Kidney epithelial cell (primary cell): Measurements from ENCODE around the gene LRRN3. TPM values are rescaled to one million over a fixed set of nuclear protein-coding genes. Genes with fewer than 3 reads are reported as not detected.

Experiments
- DNase-seq: peaks from one replicate; pipeline ENCODE4 v3.0.0-alpha.2; 2010; ENCODE audit warnings: low read depth
- H3K27me3 ChIP-seq: 2 replicates; pipeline ENCODE4 v1.6.0; 2011; ENCODE audit warnings: low read length; ENCODE audit not compliant: control insufficient read depth, insufficient read depth
- H3K36me3 ChIP-seq: 2 replicates; pipeline ENCODE4 v1.5.1; 2011; ENCODE audit warnings: low read length; ENCODE audit not compliant: control insufficient read depth, insufficient read depth
- H3K4me3 ChIP-seq: 2 replicates; pipeline ENCODE4 v1.5.1; 2011; ENCODE audit warnings: low read depth, mild to moderate bottlenecking, control low read depth, low read length
- total RNA-seq: library from RNA; depleted of rRNA; stranded (reverse); fragments of >200 nt; gene quantifications from 2 replicates; pipeline ENCODE4 v1.2.3, GENCODE V29; 2015
- TF ChIP-seq, protein P1 (sequence below): IDR thresholded peaks from 2 replicates; pipeline ENCODE4 v1.5.1; 2011; ENCODE audit warnings: mild to moderate bottlenecking, moderate library complexity, low read length, control low read depth, inconsistent platforms; ENCODE audit not compliant: insufficient read depth, poor library complexity, severe bottlenecking

Gene LRRN3
- total RNA-seq, 1 donor from 2014 or later = 0.38 TPM

DNA sequence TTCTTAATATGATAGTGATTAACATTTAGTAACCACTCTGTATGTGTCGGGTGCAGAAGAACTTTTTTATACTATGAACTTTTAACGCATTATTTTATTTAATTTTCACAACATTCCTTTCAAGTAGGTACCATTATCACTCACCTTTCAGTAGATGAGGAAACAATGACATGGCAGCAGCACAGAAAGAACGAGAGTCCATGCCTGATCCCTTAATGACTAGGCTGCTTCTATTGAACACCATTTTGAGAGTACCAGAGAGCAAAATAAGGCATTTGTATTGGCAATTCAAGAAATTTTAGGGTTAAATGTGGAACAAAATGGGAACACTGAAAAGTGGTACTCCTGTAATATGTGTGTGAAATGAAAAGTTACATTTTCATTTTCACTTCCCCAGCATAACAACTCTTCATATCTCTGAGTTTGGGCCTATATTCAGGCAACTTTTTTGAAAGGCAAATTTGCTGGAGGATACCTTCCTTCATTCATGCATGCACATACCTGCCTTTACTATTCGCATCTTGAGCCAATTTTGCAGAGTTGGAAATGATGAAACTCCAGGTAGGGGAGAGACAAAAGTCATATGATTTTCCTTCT, 12.8 kb downstream of the LRRN3 start:
- Histone ChIP-seq H3K36me3 (no peaks in the 10 kb centered on the region), H3K4me3 (no peak overlapping the region)

DNA sequence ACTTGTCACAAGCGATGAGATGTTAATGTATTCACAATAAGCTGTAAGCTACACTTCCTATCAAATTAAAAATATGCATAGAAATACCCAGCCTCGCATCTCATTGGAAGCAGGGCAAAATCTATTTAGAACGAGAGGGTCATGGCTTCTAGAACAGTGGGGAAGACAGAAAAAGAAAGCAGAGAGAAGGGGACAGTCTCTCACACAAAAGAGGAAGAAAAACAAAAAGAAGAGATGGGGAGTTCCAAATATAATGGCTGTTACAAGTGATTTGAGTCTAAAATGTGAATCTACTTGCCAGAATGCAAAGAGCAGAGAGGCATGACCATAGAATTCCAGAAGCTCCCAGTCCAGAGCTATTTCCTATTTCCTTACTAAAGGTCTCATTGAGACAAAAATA, 13.8 kb downstream of the LRRN3 start:
- TF ChIP-seq, protein P1, sequence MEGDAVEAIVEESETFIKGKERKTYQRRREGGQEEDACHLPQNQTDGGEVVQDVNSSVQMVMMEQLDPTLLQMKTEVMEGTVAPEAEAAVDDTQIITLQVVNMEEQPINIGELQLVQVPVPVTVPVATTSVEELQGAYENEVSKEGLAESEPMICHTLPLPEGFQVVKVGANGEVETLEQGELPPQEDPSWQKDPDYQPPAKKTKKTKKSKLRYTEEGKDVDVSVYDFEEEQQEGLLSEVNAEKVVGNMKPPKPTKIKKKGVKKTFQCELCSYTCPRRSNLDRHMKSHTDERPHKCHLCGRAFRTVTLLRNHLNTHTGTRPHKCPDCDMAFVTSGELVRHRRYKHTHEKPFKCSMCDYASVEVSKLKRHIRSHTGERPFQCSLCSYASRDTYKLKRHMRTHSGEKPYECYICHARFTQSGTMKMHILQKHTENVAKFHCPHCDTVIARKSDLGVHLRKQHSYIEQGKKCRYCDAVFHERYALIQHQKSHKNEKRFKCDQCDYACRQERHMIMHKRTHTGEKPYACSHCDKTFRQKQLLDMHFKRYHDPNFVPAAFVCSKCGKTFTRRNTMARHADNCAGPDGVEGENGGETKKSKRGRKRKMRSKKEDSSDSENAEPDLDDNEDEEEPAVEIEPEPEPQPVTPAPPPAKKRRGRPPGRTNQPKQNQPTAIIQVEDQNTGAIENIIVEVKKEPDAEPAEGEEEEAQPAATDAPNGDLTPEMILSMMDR = no peak
- H3K4me3 ChIP-seq = no peak overlapping the region

More for the DNA sequence above, 12.8 kb downstream of the LRRN3 start:
- H3K27me3 ChIP-seq = no peaks in the 10 kb centered on the region
- no peak for DNase-seq
- TF ChIP-seq, protein P1 = no peak

DNA sequence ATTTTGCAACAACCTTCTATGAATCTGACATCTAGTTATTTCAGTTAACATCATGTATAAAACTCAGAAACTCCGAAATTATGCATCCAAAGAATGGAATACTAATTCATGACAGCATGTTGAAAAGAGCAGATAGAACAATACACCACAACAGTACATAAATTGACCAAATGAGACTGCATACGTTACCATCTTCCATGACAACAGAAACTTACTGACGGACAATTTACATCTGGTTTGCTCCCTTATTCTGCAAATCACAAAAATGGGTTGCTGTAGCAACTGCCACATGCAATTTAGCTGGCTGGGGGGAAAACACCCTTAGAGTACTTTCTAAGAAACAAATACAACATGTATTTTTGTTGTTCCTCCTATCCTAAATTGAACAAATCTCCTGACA, 14.3 kb downstream of the LRRN3 start:
- H3K36me3 ChIP-seq = no peaks in the 10 kb centered on the region
- DNase-seq = no peak
- no peaks in the 10 kb centered on the region for H3K27me3 ChIP-seq
- TF ChIP-seq, protein P1 = no peak
- no peak overlapping the region for H3K4me3 ChIP-seq

More for the DNA sequence above, 13.8 kb downstream of the LRRN3 start:
- no peaks in the 10 kb centered on the region for H3K36me3 ChIP-seq
- no peaks in the 10 kb centered on the region for H3K27me3 ChIP-seq
- no peak for DNase-seq

DNA sequence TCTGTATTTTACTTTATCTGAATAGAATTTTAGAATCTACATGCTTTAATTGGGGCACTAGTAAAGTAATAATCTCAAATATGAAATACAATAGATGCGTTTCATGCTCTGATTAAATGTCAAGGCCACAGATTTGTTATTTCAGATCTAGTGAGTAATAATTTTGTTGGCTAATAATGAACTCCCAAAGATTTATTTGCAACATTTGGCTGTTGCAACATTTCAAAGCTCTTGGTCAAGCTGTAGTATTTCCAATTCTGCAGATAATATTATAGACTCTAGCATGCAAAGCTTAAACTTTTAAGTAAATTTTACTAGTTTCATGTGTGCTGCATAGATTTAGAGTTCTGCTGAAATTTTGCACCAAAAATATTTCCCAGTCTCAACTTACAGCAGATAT, 16.7 kb downstream of the LRRN3 start:
- no peak for DNase-seq
- no peak overlapping the region for H3K4me3 ChIP-seq
- H3K27me3 ChIP-seq = no peaks in the 10 kb centered on the region
- H3K36me3 ChIP-seq = no peaks in the 10 kb centered on the region
- TF ChIP-seq, protein P1 = no peak

DNA sequence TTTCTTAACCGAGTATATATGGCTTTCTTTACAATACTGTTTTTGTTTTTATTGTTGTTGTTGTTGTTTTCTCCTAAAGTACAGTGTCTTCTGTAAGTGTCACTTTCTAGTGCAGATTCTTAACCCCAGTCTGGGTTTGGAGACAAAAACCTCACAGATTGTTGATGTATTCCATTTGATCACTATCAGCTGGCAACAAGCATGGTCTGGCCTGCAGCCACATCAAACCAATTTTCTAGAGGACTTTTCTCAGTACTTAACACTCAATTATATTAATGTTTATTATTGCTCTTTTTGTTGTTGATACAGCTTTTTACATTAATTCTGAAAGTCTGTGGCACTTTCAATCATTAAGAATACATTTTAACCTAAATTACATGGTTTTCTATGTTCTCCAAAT, 17.1 kb downstream of the LRRN3 start:
- Histone ChIP-seq H3K4me3 (no peak overlapping the region), H3K36me3 (no peaks in the 10 kb centered on the region), H3K27me3 (no peaks in the 10 kb centered on the region)
- DNase-seq = no peak
- TF ChIP-seq, protein P1 = no peak

DNA sequence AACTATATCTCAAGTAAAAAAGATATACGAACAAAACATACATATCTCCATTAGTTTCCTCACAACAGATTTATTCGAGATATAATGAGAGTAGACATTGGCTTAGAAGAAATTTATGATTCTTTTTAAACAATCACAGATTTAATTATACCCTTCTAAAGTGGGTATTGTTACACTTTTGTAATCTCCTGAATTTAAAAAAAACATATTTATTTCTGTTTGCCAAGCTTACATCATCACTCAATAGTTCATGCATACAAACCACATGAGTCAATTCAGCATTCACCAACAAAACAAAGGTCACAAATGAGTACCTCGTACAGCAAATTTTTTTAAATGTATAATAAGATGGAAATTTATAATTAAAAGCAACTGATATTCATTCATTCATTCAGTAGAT, 17.6 kb downstream of the LRRN3 start:
- Histone ChIP-seq H3K4me3 (no peak overlapping the region), H3K27me3 (no peaks in the 10 kb centered on the region), H3K36me3 (no peaks in the 10 kb centered on the region)
- TF ChIP-seq, protein P1 = no peak
- DNase-seq = no peak
